ENCODE results near the gene PRM1. TPM values are rescaled to one million over a fixed set of nuclear protein-coding genes. Genes with fewer than 3 reads are reported as not detected.
A peak's percentile ranks its signal among the peaks of the same experiment; 100 is the strongest.

PRM1 gene
- total RNA-seq, 1 experiment from 2014 or later: not detected

DNA sequence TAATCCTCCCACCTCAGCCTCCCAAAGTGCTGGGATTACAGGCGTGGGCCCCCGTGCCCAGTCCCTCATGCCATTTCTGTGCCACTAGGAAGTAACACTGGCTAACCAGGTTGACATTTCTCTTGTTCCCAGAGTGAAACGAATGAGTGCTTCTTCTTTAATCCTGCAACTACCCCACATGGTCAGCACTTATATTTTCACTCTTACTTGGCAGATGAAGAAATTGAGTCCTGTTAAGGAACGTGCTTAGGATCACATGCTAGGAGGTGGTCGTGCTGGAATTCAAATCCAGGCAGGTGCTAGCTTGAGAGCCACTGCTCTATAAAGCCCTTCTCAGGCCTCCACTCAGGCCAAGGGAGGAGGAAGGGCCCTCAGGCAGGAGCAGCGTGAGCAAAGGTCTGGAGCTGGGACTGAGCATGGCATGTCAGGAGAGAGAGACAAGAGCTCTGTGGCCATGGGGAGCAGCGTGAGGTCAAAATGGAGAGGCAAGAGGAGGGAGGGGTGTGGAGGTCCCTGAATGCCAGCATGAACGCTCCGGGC, 45.7 kb upstream of the PRM1 start:
- Histone ChIP-seq H3K23me2 (ENCODE audit: insufficient read length, low read depth, low read length, poor library complexity, severe bottlenecking) (peaks cover 4% of the 10 kb centered on the region), H3K4ac (ENCODE audit: low read depth, low read length) (peak overlapping the region; percentile 44; the same call in 1 of the 2 replicates), H2BK12ac (ENCODE audit: insufficient read length, low read depth, low read length) (peak overlapping the region; percentile 58), H3K9ac (ENCODE audit: extremely low read depth, insufficient read length, low read length) (no peak overlapping the region), H2BK15ac (ENCODE audit: low read depth, low read length) (no peak overlapping the region), H2BK5ac (ENCODE audit: insufficient read length, low read length) (no peak overlapping the region), H3K18ac (ENCODE audit: insufficient read length, low read depth, low read length) (peak overlapping the region; percentile 12), H3K23ac (ENCODE audit: insufficient read length, low read depth, low read length) (no peak overlapping the region), H3K79me1 (ENCODE audit: insufficient read depth, low read depth, low read length, poor library complexity, severe bottlenecking) (no peaks in the 10 kb centered on the region), H4K20me1 (ENCODE audit: control insufficient read depth, insufficient read depth, insufficient read length) (no peaks in the 10 kb centered on the region), H2AK5ac (ENCODE audit: insufficient read length, low read length) (peak overlapping the region; percentile 57), H3K27ac (ENCODE audit: insufficient read length, low read depth, low read length) (peak overlapping the region; percentile 14), H3K56ac (ENCODE audit: insufficient read length, low read depth, low read length) (no peak overlapping the region), H3K14ac (ENCODE audit: insufficient read depth, low read length) (peak overlapping the region; percentile 9; the same call in 1 of the 2 replicates), H3K4me1 (ENCODE audit: insufficient read depth, low read length) (peaks cover 7% of the 10 kb centered on the region; the same call in 1 of the 2 replicates), H4K8ac (replicated peaks; ENCODE audit: insufficient read length, low read depth, low read length) (no peak overlapping the region), H4K5ac (ENCODE audit: insufficient read length, low read depth, low read length) (no peak overlapping the region), H3K79me2 (ENCODE audit: insufficient read depth, low read length) (no peaks in the 10 kb centered on the region; the same call in 1 of the 2 replicates), H3K27me3 (ENCODE audit: insufficient read depth, low read length) (no peaks in the 10 kb centered on the region), H2BK120ac (ENCODE audit: low read depth, low read length, poor library complexity, severe bottlenecking) (no peak overlapping the region), H3K9me3 (ENCODE audit: control insufficient read depth, low read depth, low read length) (no peaks in the 10 kb centered on the region), H2BK20ac (ENCODE audit: low read depth, low read length, poor library complexity, severe bottlenecking) (no peak overlapping the region), H4K91ac (ENCODE audit: insufficient read length, low read depth, low read length) (peak overlapping the region; percentile 84), H2AFZ (ENCODE audit: low read length) (no peak overlapping the region), H3K4me2 (ENCODE audit: insufficient read depth, insufficient read length, low read length) (no peak overlapping the region), H3T11ph (ENCODE audit: low read length) (no peak overlapping the region)
- DNase-seq: no peak
- WGBS (ENCODE audit: extremely low coverage, insufficient read length, low lambda C conversion rate): no CpG with 5 or more reads among the region's 9 CpGs
- TF ChIP-seq, protein P1, sequence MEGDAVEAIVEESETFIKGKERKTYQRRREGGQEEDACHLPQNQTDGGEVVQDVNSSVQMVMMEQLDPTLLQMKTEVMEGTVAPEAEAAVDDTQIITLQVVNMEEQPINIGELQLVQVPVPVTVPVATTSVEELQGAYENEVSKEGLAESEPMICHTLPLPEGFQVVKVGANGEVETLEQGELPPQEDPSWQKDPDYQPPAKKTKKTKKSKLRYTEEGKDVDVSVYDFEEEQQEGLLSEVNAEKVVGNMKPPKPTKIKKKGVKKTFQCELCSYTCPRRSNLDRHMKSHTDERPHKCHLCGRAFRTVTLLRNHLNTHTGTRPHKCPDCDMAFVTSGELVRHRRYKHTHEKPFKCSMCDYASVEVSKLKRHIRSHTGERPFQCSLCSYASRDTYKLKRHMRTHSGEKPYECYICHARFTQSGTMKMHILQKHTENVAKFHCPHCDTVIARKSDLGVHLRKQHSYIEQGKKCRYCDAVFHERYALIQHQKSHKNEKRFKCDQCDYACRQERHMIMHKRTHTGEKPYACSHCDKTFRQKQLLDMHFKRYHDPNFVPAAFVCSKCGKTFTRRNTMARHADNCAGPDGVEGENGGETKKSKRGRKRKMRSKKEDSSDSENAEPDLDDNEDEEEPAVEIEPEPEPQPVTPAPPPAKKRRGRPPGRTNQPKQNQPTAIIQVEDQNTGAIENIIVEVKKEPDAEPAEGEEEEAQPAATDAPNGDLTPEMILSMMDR (conservative IDR thresholded peaks at IDR 0.05): no peak
- Mint-ChIP-seq H3K36me3 (ENCODE audit: insufficient read depth in 1 of 3, low read depth in 3 of 3) (peaks cover 0 to 4% (median 0%) of the 10 kb centered on the region in 3 experiments; a peak in 3 of 7 replicates), H3K4me1 (peaks cover 43 to 46% of the 10 kb centered on the region in 2 experiments), H3K27me3 (ENCODE audit: low read depth) (no peaks in the 10 kb centered on the region), H3K27ac (peak overlapping the region; percentile 36 to 98 (median 73)), H3K9me3 (no peaks in the 10 kb centered on the region; a peak in 1 of 5 replicates), H3K4me3 (no peak overlapping the region)

Data from H9 (cell line).